ENCODE data around the gene CDH4.

Gene CDH4

DNA sequence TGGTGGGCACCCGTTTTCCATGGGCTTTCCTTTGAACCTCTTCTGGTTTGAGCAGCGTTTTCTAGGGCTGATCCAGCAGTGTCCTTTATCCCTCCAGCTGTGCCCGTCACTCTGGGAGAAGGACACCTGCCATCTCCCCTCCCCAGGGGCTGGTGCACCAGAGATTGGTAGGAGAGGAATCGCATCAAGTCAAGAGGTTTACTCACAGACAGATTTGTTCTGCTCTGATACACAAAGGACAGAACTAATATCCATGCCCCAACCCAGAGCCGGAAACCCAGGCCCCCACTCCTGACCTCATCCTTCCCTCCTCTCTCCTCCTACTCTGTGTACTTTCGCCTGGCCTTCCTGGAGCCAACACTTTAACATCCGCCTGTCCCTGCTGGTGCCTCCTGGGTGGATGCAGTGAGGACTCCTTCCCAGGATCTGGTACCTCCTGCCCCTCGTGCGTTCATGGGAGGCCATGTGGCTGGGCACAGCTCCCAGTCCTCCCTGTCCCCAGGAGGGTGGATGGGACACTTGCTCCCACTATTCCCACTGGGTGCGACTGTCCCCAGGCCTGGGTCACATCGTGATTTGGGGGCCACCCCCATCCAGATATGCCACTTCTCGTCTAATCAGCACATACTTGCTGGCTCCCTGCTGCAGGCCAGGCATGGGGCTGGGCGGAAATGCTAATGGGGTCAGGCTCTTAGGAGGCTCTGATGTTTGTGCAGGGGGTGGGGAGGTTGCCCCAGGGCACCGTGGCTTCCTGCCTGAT is 286.3 kb downstream of the CDH4 start:
- TF ChIP-seq, protein P1, sequence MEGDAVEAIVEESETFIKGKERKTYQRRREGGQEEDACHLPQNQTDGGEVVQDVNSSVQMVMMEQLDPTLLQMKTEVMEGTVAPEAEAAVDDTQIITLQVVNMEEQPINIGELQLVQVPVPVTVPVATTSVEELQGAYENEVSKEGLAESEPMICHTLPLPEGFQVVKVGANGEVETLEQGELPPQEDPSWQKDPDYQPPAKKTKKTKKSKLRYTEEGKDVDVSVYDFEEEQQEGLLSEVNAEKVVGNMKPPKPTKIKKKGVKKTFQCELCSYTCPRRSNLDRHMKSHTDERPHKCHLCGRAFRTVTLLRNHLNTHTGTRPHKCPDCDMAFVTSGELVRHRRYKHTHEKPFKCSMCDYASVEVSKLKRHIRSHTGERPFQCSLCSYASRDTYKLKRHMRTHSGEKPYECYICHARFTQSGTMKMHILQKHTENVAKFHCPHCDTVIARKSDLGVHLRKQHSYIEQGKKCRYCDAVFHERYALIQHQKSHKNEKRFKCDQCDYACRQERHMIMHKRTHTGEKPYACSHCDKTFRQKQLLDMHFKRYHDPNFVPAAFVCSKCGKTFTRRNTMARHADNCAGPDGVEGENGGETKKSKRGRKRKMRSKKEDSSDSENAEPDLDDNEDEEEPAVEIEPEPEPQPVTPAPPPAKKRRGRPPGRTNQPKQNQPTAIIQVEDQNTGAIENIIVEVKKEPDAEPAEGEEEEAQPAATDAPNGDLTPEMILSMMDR (IDR thresholded peaks at IDR 0.05; ENCODE audit: low read length, missing control alignments) = no peak
- DNase-seq (ENCODE audit: low read depth) = no peak
- H3K4me3 ChIP-seq (replicated peaks; ENCODE audit: low read depth, low read length) = no peak overlapping the region

DNA sequence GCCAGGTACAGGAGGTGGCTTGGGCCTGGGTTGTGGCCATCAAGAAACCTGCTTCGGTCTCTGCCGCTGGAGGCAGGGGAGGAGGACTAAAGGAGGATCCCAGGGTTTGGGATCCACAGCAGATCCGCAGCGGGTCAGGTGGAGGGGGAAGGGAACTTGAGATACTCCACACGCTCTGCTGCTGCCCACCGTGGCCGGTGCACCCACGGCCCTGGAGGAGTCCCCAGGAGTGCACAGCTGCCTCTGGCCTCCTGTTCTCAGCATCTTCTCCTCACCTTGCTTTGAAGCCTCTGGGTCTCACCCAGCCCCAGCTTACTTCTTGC is 286.8 kb downstream of the CDH4 start:
- no peak overlapping the region for H3K4me3 ChIP-seq (replicated peaks; ENCODE audit: low read depth, low read length)
- TF ChIP-seq, protein P1 (IDR thresholded peaks at IDR 0.05; ENCODE audit: low read length, missing control alignments) = no peak
- no peak for DNase-seq (ENCODE audit: low read depth)

DNA sequence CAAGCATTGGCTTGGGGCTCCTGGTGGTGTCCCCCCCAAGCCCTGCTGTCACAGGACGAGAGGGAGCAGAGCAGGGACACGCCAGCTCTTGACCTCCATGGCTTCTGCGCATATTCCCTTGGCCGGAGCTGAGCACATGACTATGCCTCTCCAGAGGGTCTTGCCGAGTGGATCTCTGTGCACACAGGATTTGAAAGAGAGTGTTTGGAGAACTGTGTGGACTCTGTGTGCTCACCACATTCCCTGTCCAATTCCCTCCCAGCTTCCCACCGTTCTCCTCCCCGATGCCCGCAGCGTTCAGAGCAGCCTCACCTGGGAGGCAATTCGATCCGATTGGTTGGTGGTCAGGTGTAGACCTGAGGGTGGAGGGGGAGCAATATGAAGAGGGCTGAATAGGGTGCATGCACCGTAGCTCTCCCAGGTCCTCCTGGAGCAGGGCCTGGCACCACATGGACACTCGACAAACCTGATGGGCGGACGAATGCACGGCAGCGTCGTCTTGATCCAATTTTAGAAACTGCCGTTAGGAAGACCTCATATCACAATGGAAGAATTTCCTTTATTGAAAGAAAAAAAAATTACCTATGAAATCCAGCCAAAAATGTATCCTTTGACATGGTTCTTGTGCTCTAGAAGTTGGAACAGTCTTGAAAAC is 287.8 kb downstream of the CDH4 start:
- no peak for DNase-seq (ENCODE audit: low read depth)
- no peak overlapping the region for H3K4me3 ChIP-seq (replicated peaks; ENCODE audit: low read depth, low read length)
- TF ChIP-seq, protein P1 (IDR thresholded peaks at IDR 0.05; ENCODE audit: low read length, missing control alignments) = no peak

DNA sequence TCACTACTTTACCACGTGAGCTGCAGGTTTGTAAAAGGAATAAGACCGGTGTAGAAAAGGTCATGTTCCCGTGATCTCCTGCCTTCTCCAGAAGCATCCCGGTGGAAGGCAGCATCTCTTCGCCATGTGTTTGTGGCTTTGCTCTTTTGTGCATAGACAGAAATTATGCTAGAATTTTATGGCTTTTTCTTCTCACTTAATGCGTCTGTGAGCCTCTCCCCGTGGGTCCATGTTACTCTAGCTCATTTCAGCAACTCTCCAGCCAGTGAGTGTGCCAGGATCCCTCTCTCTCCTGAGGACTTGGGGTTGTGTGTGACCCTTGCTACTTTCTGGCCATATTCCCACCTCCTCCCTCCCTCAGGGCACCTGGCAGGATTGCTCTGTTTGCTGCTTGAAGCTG is 289.5 kb downstream of the CDH4 start:
- DNase-seq (ENCODE audit: low read depth) = no peak
- TF ChIP-seq, protein P1 (IDR thresholded peaks at IDR 0.05; ENCODE audit: low read length, missing control alignments) = no peak
- H3K4me3 ChIP-seq (replicated peaks; ENCODE audit: low read depth, low read length) = no peak overlapping the region

DNA sequence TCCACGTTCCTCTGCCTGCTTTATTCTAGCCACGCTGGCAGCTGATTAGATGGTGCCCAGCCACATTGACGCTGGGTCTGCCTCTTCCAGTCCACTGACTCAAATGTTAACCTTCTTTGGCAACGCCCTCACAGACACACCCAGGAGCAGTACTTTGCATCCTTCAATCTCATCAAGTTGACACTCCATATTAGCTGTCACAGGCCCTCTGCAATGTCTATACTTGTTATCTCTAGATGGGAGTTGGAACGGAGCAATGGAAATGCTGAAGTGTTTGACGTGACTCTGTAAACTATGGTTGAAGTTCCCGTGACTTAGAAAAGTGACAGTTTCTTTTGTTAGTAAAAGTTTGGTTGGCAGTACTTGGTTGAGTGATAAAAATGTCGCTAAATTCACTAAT is 291.0 kb downstream of the CDH4 start:
- TF ChIP-seq, protein P1 (IDR thresholded peaks at IDR 0.05; ENCODE audit: low read length, missing control alignments) = no peak
- DNase-seq (ENCODE audit: low read depth) = no peak
- no peak overlapping the region for H3K4me3 ChIP-seq (replicated peaks; ENCODE audit: low read depth, low read length)

DNA sequence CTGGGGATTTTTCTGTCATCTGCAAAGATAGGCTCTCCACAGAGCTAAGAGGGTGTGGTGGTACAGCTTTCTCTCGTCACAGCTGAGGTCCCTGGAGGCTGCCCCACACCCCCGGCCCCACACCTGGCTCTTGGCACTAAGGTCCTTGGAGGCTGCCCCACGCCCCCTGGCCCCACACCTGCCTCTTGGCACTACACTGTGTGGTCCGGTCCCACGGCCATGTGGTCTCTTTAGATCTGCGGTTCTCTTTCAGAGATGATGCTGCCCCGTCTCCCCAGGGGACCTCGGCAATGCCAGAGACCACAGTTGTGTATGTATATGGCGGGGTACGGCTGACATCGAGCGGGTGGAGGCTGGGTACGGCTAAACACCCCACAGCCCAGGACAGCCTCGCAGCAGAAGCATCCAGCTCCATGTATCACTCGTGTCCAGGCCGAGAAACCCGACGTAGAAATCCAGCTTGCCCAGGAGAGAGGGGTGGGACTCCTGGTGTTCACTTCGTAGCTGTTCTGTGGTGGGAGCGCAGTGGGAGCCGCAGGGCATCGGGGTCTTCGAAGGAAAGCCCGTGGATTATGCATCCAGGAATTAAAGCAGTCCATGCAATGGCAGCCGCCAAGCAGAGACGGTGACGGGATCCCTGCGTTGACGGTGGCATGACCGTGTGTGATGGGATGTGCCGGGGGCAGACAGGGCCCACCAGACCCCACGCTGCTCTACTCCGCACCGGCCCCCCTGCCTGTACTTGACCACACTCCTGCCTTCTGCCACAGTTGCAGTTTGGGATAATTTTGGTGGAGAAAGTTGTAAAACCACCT is 292.1 kb downstream of the CDH4 start:
- no peak for DNase-seq (ENCODE audit: low read depth)
- H3K4me3 ChIP-seq (replicated peaks; ENCODE audit: low read depth, low read length) = no peak overlapping the region
- TF ChIP-seq, protein P1 (IDR thresholded peaks at IDR 0.05; ENCODE audit: low read length, missing control alignments) = no peak
